ENCODE measurements around the gene AFAP1. TPM values are rescaled to one million over a fixed set of nuclear protein-coding genes. Genes with fewer than 3 reads are reported as not detected.
A peak's percentile ranks its signal among the peaks of the same experiment; 100 is the strongest.

Gene AFAP1
- total RNA-seq, 1 donor from 2014 or later, result 67.9 TPM

DNA sequence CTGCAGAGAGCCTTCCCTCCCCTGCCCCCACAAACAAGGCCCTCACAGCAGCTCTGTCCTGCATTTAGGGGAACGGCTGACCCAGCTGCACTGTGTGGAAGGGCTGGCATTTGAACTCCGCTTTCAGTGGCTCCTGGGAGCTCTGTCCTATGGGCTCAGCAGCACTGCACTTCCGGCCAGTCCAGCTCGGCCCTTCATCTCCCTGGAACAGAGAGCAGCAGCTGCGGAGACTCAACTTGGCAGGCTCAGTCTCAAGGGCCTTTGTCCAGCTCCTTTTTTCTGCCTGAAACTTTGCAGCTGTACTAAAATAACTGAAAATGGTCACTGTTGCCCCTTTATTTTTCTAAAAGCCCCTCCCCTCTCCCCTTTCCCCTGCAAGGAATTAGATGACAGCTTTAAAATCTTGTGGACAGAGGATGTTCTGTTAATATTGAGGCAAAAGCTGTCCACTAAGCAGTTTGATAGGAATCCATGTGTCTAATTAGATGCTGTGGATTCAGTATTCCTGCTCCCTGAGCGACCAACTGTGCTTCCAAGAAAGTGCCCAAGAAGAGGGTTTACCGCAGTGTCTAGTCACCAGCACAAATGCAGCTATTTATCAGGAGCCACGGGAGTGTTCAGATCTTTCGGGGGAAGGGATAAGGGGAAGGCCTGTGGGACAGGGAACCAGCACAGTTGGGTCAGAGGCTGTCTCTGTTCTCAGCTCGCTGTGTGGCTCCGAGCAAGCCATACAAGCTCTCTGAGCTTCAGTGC lies 133.1 kb downstream of the AFAP1 start:
- peaks cover 3% of the 10 kb centered on the region for H4K20me1 ChIP-seq (ENCODE audit: insufficient read depth, low read length)
- H3K9me3 Mint-ChIP-seq (ENCODE audit: unreplicated experiment), result peaks cover 7% of the 10 kb centered on the region
- H3K27ac ChIP-seq (ENCODE audit: low read depth, low read length), result peak overlapping the region; percentile 82
- peak overlapping the region; percentile 56 for H3K27ac Mint-ChIP-seq (ENCODE audit: unreplicated experiment)
- DNase-seq (ENCODE audit: low read depth) (peak; percentile 70), FAIRE-seq (no peak)
- no peak for TF ChIP-seq EZH2 (IDR thresholded peaks at IDR 0.05; ENCODE audit: insufficient read depth, low read length)
- TF ChIP-seq, protein P1, sequence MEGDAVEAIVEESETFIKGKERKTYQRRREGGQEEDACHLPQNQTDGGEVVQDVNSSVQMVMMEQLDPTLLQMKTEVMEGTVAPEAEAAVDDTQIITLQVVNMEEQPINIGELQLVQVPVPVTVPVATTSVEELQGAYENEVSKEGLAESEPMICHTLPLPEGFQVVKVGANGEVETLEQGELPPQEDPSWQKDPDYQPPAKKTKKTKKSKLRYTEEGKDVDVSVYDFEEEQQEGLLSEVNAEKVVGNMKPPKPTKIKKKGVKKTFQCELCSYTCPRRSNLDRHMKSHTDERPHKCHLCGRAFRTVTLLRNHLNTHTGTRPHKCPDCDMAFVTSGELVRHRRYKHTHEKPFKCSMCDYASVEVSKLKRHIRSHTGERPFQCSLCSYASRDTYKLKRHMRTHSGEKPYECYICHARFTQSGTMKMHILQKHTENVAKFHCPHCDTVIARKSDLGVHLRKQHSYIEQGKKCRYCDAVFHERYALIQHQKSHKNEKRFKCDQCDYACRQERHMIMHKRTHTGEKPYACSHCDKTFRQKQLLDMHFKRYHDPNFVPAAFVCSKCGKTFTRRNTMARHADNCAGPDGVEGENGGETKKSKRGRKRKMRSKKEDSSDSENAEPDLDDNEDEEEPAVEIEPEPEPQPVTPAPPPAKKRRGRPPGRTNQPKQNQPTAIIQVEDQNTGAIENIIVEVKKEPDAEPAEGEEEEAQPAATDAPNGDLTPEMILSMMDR (IDR thresholded peaks at IDR 0.05; ENCODE audit: insufficient read depth, low read depth, low read length), result no peak
- peaks cover 75% of the 10 kb centered on the region for H3K79me2 ChIP-seq (ENCODE audit: insufficient read depth, low read length)
- no peak overlapping the region for H3K4me3 ChIP-seq (ENCODE audit: insufficient read depth, low read depth, low read length)
- H3K4me3 Mint-ChIP-seq (ENCODE audit: unreplicated experiment), result no peak overlapping the region
- H3K4me2 ChIP-seq (ENCODE audit: low read length), result peak overlapping the region; percentile 58
- H3K27me3 Mint-ChIP-seq (ENCODE audit: low read depth, unreplicated experiment), result no peaks in the 10 kb centered on the region
- peaks cover 53% of the 10 kb centered on the region for H3K36me3 ChIP-seq (ENCODE audit: insufficient read depth, low read length)
- peaks cover 25% of the 10 kb centered on the region for H3K36me3 Mint-ChIP-seq (ENCODE audit: low read depth, unreplicated experiment)
- H3K9ac ChIP-seq (ENCODE audit: low read length), result peak overlapping the region; percentile 71
- H3K27me3 ChIP-seq (ENCODE audit: insufficient read depth, low read length), result no peaks in the 10 kb centered on the region
- no peak overlapping the region for H2AFZ ChIP-seq (ENCODE audit: low read depth, low read length)
- peaks cover 12% of the 10 kb centered on the region for H3K9me3 ChIP-seq (ENCODE audit: insufficient read depth, low read depth, low read length)
- H3K4me1 Mint-ChIP-seq (ENCODE audit: low read depth, unreplicated experiment), result peaks cover 68% of the 10 kb centered on the region
- peaks cover 39% of the 10 kb centered on the region for H3K4me1 ChIP-seq (ENCODE audit: insufficient read depth, low read length)

DNA sequence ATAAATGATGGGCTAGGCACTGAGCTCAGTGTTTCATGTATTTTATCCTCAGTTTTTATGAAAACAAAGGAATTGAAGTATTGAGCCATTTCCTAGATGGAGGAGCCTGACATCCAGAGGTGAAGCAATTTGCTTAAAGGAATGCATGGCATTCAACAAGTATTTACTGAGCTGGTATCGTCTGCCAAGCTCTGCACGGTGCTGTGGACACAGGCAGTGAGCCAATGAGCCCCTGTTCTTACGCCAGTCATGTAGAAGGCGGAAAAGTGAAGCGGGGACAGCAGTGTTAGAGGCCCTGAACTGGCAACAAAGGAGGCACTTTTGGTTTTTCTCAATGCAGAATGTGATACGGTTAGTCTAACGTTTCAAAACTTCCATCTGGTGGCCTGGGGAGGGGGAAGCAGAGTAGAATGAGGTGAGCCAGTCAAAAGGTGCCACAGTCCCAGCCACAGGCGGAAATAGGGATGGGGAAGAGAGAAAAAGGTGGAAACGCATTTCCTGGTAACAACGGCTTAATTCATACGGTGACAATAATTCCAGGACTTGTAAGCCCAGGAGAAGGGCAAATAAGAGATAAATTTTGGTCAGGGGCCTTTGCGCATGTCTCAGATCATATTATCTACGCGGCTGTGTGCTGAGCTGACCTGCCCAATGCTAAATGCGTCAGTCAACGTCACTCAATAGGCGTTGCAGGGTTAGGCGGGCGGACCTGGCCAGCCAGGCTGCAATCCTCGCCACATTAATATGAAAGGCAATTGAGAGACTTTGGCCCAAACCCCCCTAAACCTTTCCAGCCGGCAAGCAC lies 133.9 kb downstream of the AFAP1 start:
- peak overlapping the region; percentile 58 for H3K4me2 ChIP-seq (ENCODE audit: low read length)
- peaks cover 12% of the 10 kb centered on the region for H3K9me3 ChIP-seq (ENCODE audit: insufficient read depth, low read depth, low read length)
- H3K4me1 ChIP-seq (ENCODE audit: insufficient read depth, low read length), result peaks cover 38% of the 10 kb centered on the region
- no peak overlapping the region for H3K4me3 ChIP-seq (ENCODE audit: insufficient read depth, low read depth, low read length)
- no peak overlapping the region for H2AFZ ChIP-seq (ENCODE audit: low read depth, low read length)
- peak overlapping the region; percentile 82 for H3K27ac ChIP-seq (ENCODE audit: low read depth, low read length)
- Mint-ChIP-seq H3K36me3 (ENCODE audit: low read depth, unreplicated experiment) (peaks cover 24% of the 10 kb centered on the region), H3K4me1 (ENCODE audit: low read depth, unreplicated experiment) (peaks cover 61% of the 10 kb centered on the region), H3K27ac (ENCODE audit: unreplicated experiment) (peak overlapping the region; percentile 93), H3K27me3 (ENCODE audit: low read depth, unreplicated experiment) (no peaks in the 10 kb centered on the region), H3K4me3 (ENCODE audit: unreplicated experiment) (no peak overlapping the region), H3K9me3 (ENCODE audit: unreplicated experiment) (peaks cover 7% of the 10 kb centered on the region)
- no peaks in the 10 kb centered on the region for H3K27me3 ChIP-seq (ENCODE audit: insufficient read depth, low read length)
- H3K9ac ChIP-seq (ENCODE audit: low read length), result peak overlapping the region; percentile 71
- H3K79me2 ChIP-seq (ENCODE audit: insufficient read depth, low read length), result peaks cover 75% of the 10 kb centered on the region
- peaks cover 3% of the 10 kb centered on the region for H4K20me1 ChIP-seq (ENCODE audit: insufficient read depth, low read length)
- DNase-seq (ENCODE audit: low read depth) (peak; percentile 97), FAIRE-seq (peak; percentile 56)
- H3K36me3 ChIP-seq (ENCODE audit: insufficient read depth, low read length), result peaks cover 60% of the 10 kb centered on the region
- TF ChIP-seq EZH2 (IDR thresholded peaks at IDR 0.05; ENCODE audit: insufficient read depth, low read length), result no peak
- TF ChIP-seq, protein P1 (IDR thresholded peaks at IDR 0.05; ENCODE audit: insufficient read depth, low read depth, low read length), result no peak

Measured in astrocyte (in vitro differentiated cells and primary cell).